ENCODE data around the gene TRIM34. TPM values are rescaled to one million over a fixed set of nuclear protein-coding genes. Genes with fewer than 3 reads are reported as not detected.

The TRIM34 gene
- total RNA-seq, 1 donor from 2014 or later, result 4.6 TPM

DNA sequence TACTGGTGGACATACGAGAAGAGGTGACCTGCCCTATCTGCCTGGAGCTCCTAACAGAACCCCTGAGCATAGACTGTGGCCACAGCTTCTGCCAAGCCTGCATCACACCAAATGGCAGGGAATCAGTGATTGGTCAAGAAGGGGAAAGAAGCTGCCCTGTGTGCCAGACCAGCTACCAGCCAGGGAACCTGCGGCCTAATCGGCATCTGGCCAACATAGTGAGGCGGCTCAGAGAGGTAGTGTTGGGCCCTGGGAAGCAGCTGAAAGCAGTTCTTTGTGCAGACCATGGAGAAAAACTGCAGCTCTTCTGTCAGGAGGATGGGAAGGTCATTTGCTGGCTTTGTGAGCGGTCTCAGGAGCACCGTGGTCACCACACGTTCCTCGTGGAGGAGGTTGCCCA, 21.5 kb upstream of the TRIM34 start:
- peak overlapping the region; percentile 40 for H3K27ac ChIP-seq (ENCODE audit: low read depth, low read length)
- no peaks in the 10 kb centered on the region for H4K20me1 ChIP-seq (ENCODE audit: insufficient read depth, low read length)
- FAIRE-seq (no peak), DNase-seq (ENCODE audit: low read depth) (no peak)
- H3K4me3 Mint-ChIP-seq (ENCODE audit: unreplicated experiment), result peak overlapping the region; percentile 50
- peaks cover 38% of the 10 kb centered on the region for H3K4me1 Mint-ChIP-seq (ENCODE audit: low read depth, unreplicated experiment)
- H3K27me3 Mint-ChIP-seq (ENCODE audit: low read depth, unreplicated experiment), result no peaks in the 10 kb centered on the region
- H3K4me1 ChIP-seq (ENCODE audit: insufficient read depth, low read length), result peaks cover 31% of the 10 kb centered on the region
- no peak for TF ChIP-seq EZH2 (IDR thresholded peaks at IDR 0.05; ENCODE audit: insufficient read depth, low read length)
- TF ChIP-seq, protein P1, sequence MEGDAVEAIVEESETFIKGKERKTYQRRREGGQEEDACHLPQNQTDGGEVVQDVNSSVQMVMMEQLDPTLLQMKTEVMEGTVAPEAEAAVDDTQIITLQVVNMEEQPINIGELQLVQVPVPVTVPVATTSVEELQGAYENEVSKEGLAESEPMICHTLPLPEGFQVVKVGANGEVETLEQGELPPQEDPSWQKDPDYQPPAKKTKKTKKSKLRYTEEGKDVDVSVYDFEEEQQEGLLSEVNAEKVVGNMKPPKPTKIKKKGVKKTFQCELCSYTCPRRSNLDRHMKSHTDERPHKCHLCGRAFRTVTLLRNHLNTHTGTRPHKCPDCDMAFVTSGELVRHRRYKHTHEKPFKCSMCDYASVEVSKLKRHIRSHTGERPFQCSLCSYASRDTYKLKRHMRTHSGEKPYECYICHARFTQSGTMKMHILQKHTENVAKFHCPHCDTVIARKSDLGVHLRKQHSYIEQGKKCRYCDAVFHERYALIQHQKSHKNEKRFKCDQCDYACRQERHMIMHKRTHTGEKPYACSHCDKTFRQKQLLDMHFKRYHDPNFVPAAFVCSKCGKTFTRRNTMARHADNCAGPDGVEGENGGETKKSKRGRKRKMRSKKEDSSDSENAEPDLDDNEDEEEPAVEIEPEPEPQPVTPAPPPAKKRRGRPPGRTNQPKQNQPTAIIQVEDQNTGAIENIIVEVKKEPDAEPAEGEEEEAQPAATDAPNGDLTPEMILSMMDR (IDR thresholded peaks at IDR 0.05; ENCODE audit: insufficient read depth, low read depth, low read length), result no peak
- no peaks in the 10 kb centered on the region for H3K27me3 ChIP-seq (ENCODE audit: insufficient read depth, low read length)
- no peaks in the 10 kb centered on the region for H3K9me3 Mint-ChIP-seq (ENCODE audit: unreplicated experiment)
- H3K79me2 ChIP-seq (ENCODE audit: insufficient read depth, low read length), result peaks cover 15% of the 10 kb centered on the region
- H3K27ac Mint-ChIP-seq (ENCODE audit: unreplicated experiment), result peak overlapping the region; percentile 16
- no peak overlapping the region for H2AFZ ChIP-seq (ENCODE audit: low read depth, low read length)
- H3K9me3 ChIP-seq (ENCODE audit: insufficient read depth, low read depth, low read length), result no peaks in the 10 kb centered on the region
- peak overlapping the region; percentile 57 for H3K9ac ChIP-seq (ENCODE audit: low read length)
- peaks cover 4% of the 10 kb centered on the region for H3K36me3 ChIP-seq (ENCODE audit: insufficient read depth, low read length)
- peak overlapping the region; percentile 35 for H3K4me2 ChIP-seq (ENCODE audit: low read length)
- peaks cover 8% of the 10 kb centered on the region for H3K36me3 Mint-ChIP-seq (ENCODE audit: low read depth, unreplicated experiment)
- H3K4me3 ChIP-seq (ENCODE audit: insufficient read depth, low read depth, low read length), result no peak overlapping the region

DNA sequence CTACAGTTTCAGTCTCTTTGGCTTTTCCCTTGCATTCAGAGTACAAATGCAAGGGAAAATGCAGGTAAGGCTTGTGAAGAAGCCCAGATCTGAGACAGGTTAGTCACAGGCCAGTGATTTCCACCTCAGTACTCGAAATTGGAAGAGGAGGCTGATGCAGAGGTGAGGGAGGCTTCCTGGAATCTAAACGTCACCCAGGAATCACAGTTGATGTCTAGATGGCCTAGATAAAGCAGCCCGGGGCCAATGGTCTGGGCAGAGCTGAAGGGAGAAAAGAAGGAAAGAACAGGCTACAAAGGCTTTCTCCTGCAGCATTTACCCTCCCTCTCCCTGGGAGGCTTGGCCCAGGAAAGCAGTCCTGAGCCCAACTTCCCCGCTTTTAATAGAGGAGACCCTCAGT, 19.9 kb upstream of the TRIM34 start:
- Histone ChIP-seq H2AFZ (ENCODE audit: low read depth, low read length) (no peak overlapping the region), H3K4me3 (ENCODE audit: insufficient read depth, low read depth, low read length) (no peak overlapping the region), H3K9me3 (ENCODE audit: insufficient read depth, low read depth, low read length) (no peaks in the 10 kb centered on the region), H3K4me2 (ENCODE audit: low read length) (no peak overlapping the region), H4K20me1 (ENCODE audit: insufficient read depth, low read length) (no peaks in the 10 kb centered on the region), H3K36me3 (ENCODE audit: insufficient read depth, low read length) (peaks cover 4% of the 10 kb centered on the region), H3K9ac (ENCODE audit: low read length) (peak overlapping the region; percentile 71), H3K27me3 (ENCODE audit: insufficient read depth, low read length) (no peaks in the 10 kb centered on the region), H3K79me2 (ENCODE audit: insufficient read depth, low read length) (peaks cover 4% of the 10 kb centered on the region), H3K4me1 (ENCODE audit: insufficient read depth, low read length) (peaks cover 31% of the 10 kb centered on the region), H3K27ac (ENCODE audit: low read depth, low read length) (no peak overlapping the region)
- Mint-ChIP-seq H3K4me3 (ENCODE audit: unreplicated experiment) (no peak overlapping the region), H3K27me3 (ENCODE audit: low read depth, unreplicated experiment) (no peaks in the 10 kb centered on the region), H3K27ac (ENCODE audit: unreplicated experiment) (no peak overlapping the region), H3K4me1 (ENCODE audit: low read depth, unreplicated experiment) (peaks cover 30% of the 10 kb centered on the region), H3K36me3 (ENCODE audit: low read depth, unreplicated experiment) (peaks cover 11% of the 10 kb centered on the region), H3K9me3 (ENCODE audit: unreplicated experiment) (no peaks in the 10 kb centered on the region)
- TF ChIP-seq, protein P1 (IDR thresholded peaks at IDR 0.05; ENCODE audit: insufficient read depth, low read depth, low read length), result no peak
- TF ChIP-seq EZH2 (IDR thresholded peaks at IDR 0.05; ENCODE audit: insufficient read depth, low read length), result no peak
- no peak for DNase-seq (ENCODE audit: low read depth)
- no peak for FAIRE-seq

DNA sequence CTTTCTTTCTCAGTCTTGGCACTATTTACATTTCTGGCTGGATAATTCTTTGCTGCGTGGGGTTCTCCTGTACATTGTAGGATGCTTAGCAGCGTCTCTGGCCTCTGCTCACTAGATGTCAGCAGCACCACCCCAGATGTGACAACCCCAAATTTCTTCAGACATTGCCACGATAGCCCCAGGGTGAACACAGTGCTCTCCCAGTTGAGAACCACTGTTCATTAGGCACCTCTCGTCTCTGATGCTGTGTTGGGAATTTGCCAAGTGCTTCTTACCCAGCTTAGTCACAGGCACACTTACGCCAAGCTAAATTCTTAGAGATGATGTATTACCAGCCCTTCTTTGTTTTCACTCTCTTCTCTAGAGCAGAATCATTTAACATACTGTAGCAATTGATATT, 19.0 kb upstream of the TRIM34 start:
- Histone ChIP-seq H3K9ac (ENCODE audit: low read length) (peak overlapping the region; percentile 71), H3K4me2 (ENCODE audit: low read length) (peak overlapping the region; percentile 53), H2AFZ (ENCODE audit: low read depth, low read length) (no peak overlapping the region), H3K27ac (ENCODE audit: low read depth, low read length) (peak overlapping the region; percentile 81), H3K9me3 (ENCODE audit: insufficient read depth, low read depth, low read length) (no peaks in the 10 kb centered on the region), H3K79me2 (ENCODE audit: insufficient read depth, low read length) (peaks cover 4% of the 10 kb centered on the region), H4K20me1 (ENCODE audit: insufficient read depth, low read length) (no peaks in the 10 kb centered on the region), H3K36me3 (ENCODE audit: insufficient read depth, low read length) (peaks cover 4% of the 10 kb centered on the region), H3K4me1 (ENCODE audit: insufficient read depth, low read length) (peaks cover 27% of the 10 kb centered on the region), H3K27me3 (ENCODE audit: insufficient read depth, low read length) (no peaks in the 10 kb centered on the region), H3K4me3 (ENCODE audit: insufficient read depth, low read depth, low read length) (no peak overlapping the region)
- H3K27me3 Mint-ChIP-seq (ENCODE audit: low read depth, unreplicated experiment), result no peaks in the 10 kb centered on the region
- TF ChIP-seq EZH2 (IDR thresholded peaks at IDR 0.05; ENCODE audit: insufficient read depth, low read length), result no peak
- TF ChIP-seq, protein P1 (IDR thresholded peaks at IDR 0.05; ENCODE audit: insufficient read depth, low read depth, low read length), result no peak
- peak; percentile 90 for DNase-seq (ENCODE audit: low read depth)
- peak; percentile 59 for FAIRE-seq
- peaks cover 28% of the 10 kb centered on the region for H3K4me1 Mint-ChIP-seq (ENCODE audit: low read depth, unreplicated experiment)
- H3K4me3 Mint-ChIP-seq (ENCODE audit: unreplicated experiment), result no peak overlapping the region
- peaks cover 18% of the 10 kb centered on the region for H3K36me3 Mint-ChIP-seq (ENCODE audit: low read depth, unreplicated experiment)
- H3K27ac Mint-ChIP-seq (ENCODE audit: unreplicated experiment), result peak overlapping the region; percentile 58
- H3K9me3 Mint-ChIP-seq (ENCODE audit: unreplicated experiment), result no peaks in the 10 kb centered on the region

Data from astrocyte (in vitro differentiated cells and primary cell).